H9 (cell line): Measurements from ENCODE around the gene TRMT2A. TPM values are rescaled to one million over a fixed set of nuclear protein-coding genes. Genes with fewer than 3 reads are reported as not detected.

ENCODE experiments used
- DNase-seq: peaks from one replicate; pipeline ENCODE4 v3.0.0-alpha.2; 2017
- H2AFZ ChIP-seq: one replicate; pipeline ENCODE4 v1.6.1; 2013; ENCODE audit warnings: mild to moderate bottlenecking, low read length, control low read depth, moderate library complexity
- H2AK5ac ChIP-seq: 2 replicates; pipeline ENCODE4 v1.6.1; 2013; ENCODE audit warnings: low read length, control low read depth, mixed read lengths; ENCODE audit not compliant: insufficient read length
- H2BK120ac ChIP-seq: one replicate; pipeline ENCODE4 v1.6.1; 2013; ENCODE audit warnings: low read depth, mild to moderate bottlenecking, low read length, control low read depth, inconsistent platforms; ENCODE audit not compliant: poor library complexity, severe bottlenecking
- H2BK12ac ChIP-seq: 2 replicates; pipeline ENCODE4 v1.6.1; 2013; ENCODE audit warnings: low read length, control low read depth, mixed read lengths, low read depth; ENCODE audit not compliant: insufficient read length
- H2BK15ac ChIP-seq: 2 replicates; pipeline ENCODE4 v1.6.1; 2013; ENCODE audit warnings: low read depth, low read length, control low read depth
- H2BK20ac ChIP-seq: one replicate; pipeline ENCODE4 v1.6.1; 2013; ENCODE audit warnings: low read depth, mild to moderate bottlenecking, low read length, control low read depth, inconsistent platforms; ENCODE audit not compliant: poor library complexity, severe bottlenecking
- H2BK5ac ChIP-seq: 2 replicates; pipeline ENCODE4 v1.6.1; 2013; ENCODE audit warnings: low read length, control low read depth, mixed read lengths; ENCODE audit not compliant: insufficient read length
- H3K14ac ChIP-seq: 2 replicates; pipeline ENCODE4 v1.6.1; 2013; ENCODE audit warnings: low read length, control low read depth; ENCODE audit not compliant: insufficient read depth
- H3K18ac ChIP-seq: 2 replicates; pipeline ENCODE4 v1.6.1; 2013; ENCODE audit warnings: low read depth, mild to moderate bottlenecking, mixed read lengths, low read length, control low read depth; ENCODE audit not compliant: insufficient read length
- H3K23ac ChIP-seq: 2 replicates; pipeline ENCODE4 v1.6.1; 2013; ENCODE audit warnings: low read length, control low read depth, mixed read lengths, low read depth; ENCODE audit not compliant: insufficient read length
- H3K23me2 ChIP-seq: 2 replicates; pipeline ENCODE4 v1.6.1; 2013; ENCODE audit warnings: low read depth, mild to moderate bottlenecking, mixed read lengths, low read length, control low read depth; ENCODE audit not compliant: insufficient read length, poor library complexity, severe bottlenecking
- H3K27ac ChIP-seq: 2 replicates; pipeline ENCODE4 v1.5.1; 2013; ENCODE audit warnings: low read length, control low read depth, mixed read lengths, low read depth; ENCODE audit not compliant: insufficient read length
- H3K27me3 ChIP-seq: 2 replicates; pipeline ENCODE4 v1.6.1; 2013; ENCODE audit warnings: low read length, control low read depth, inconsistent platforms; ENCODE audit not compliant: insufficient read depth
- H3K4ac ChIP-seq: 2 replicates; pipeline ENCODE4 v1.6.1; 2013; ENCODE audit warnings: low read depth, mild to moderate bottlenecking, control low read depth, inconsistent platforms, low read length, moderate library complexity
- H3K4me1 ChIP-seq: 2 replicates; pipeline ENCODE4 v1.6.1; 2013; ENCODE audit warnings: low read length, control low read depth, inconsistent platforms; ENCODE audit not compliant: insufficient read depth
- H3K4me2 ChIP-seq: 2 replicates; pipeline ENCODE4 v1.6.1; 2013; ENCODE audit warnings: low read length, control low read depth, mixed read lengths; ENCODE audit not compliant: insufficient read length, insufficient read depth
- H3K56ac ChIP-seq: 2 replicates; pipeline ENCODE4 v1.6.1; 2013; ENCODE audit warnings: low read depth, mild to moderate bottlenecking, mixed read lengths, low read length, control low read depth; ENCODE audit not compliant: insufficient read length
- H3K79me1 ChIP-seq: 2 replicates; pipeline ENCODE4 v1.6.1; 2013; ENCODE audit warnings: low read depth, mild to moderate bottlenecking, moderate library complexity, low read length, control low read depth, inconsistent platforms; ENCODE audit not compliant: insufficient read depth, poor library complexity, severe bottlenecking
- H3K79me2 ChIP-seq: 2 replicates; pipeline ENCODE4 v1.6.1; 2013; ENCODE audit warnings: low read length, control low read depth, inconsistent platforms; ENCODE audit not compliant: insufficient read depth
- H3K9ac ChIP-seq: 2 replicates; pipeline ENCODE4 v1.6.1; 2013; ENCODE audit warnings: low read length, control low read depth, mixed read lengths; ENCODE audit not compliant: insufficient read length; ENCODE audit errors: extremely low read depth
- H3K9me3 ChIP-seq: one replicate; pipeline ENCODE4 v1.6.1; 2013; ENCODE audit warnings: low read depth, low read length, inconsistent platforms; ENCODE audit not compliant: control insufficient read depth
- H3T11ph ChIP-seq: one replicate; pipeline ENCODE4 v1.6.1; 2013; ENCODE audit warnings: mild to moderate bottlenecking, low read length, control low read depth, inconsistent platforms
- H4K20me1 ChIP-seq: one replicate; pipeline ENCODE4 v1.6.1; 2013; ENCODE audit not compliant: control insufficient read depth, insufficient read length, insufficient read depth
- H4K5ac ChIP-seq: 2 replicates; pipeline ENCODE4 v1.6.1; 2013; ENCODE audit warnings: low read depth, mild to moderate bottlenecking, mixed read lengths, low read length, control low read depth; ENCODE audit not compliant: insufficient read length
- H4K8ac ChIP-seq: replicated peaks from 2 replicates; pipeline ENCODE4 v1.6.1; 2013; ENCODE audit warnings: low read length, control low read depth, mixed read lengths, low read depth; ENCODE audit not compliant: insufficient read length
- H4K91ac ChIP-seq: 2 replicates; pipeline ENCODE4 v1.6.1; 2013; ENCODE audit warnings: low read depth, mild to moderate bottlenecking, moderate library complexity, mixed read lengths, low read length, control low read depth; ENCODE audit not compliant: insufficient read length
- H3K27ac Mint-ChIP-seq, 3 experiments: 2 replicates in 2 of 3; 3 replicates in 1 of 3; pipeline ENCODE4 v1.8.0; 2020 to 2021; ENCODE audit warnings: mixed read lengths in 3 of 3, mild to moderate bottlenecking in 1 of 3, moderate library complexity in 1 of 3
- H3K27me3 Mint-ChIP-seq: 2 replicates; pipeline ENCODE4 v1.8.0; 2021; ENCODE audit warnings: low read depth, mild to moderate bottlenecking, moderate library complexity, mixed read lengths
- H3K36me3 Mint-ChIP-seq, 3 experiments: 2 replicates in 2 of 3; 3 replicates in 1 of 3; pipeline ENCODE4 v1.8.0; 2020 to 2021; ENCODE audit warnings: low read depth in 3 of 3, mixed read lengths in 3 of 3; ENCODE audit not compliant: insufficient read depth in 1 of 3
- H3K4me1 Mint-ChIP-seq, 2 experiments: 2 replicates each; pipeline ENCODE4 v1.8.0; 2020; ENCODE audit warnings: mixed read lengths in 2 of 2
- H3K4me3 Mint-ChIP-seq, 2 experiments: 2 replicates in 1 of 2; 3 replicates in 1 of 2; pipeline ENCODE4 v1.8.0; 2020 to 2021; ENCODE audit warnings: mild to moderate bottlenecking in 2 of 2, mixed read lengths in 2 of 2, moderate library complexity in 1 of 2
- H3K9me3 Mint-ChIP-seq, 2 experiments: 2 replicates in 1 of 2; 3 replicates in 1 of 2; pipeline ENCODE4 v1.8.0; 2020; ENCODE audit warnings: mild to moderate bottlenecking in 2 of 2, mixed read lengths in 2 of 2, moderate library complexity in 1 of 2
- WGBS: extraction: QIAGEN DNeasy Blood & Tissue Kit; methylation state at CpG from one replicate; pipeline ENCODE4 v1.1.7; 2013; ENCODE audit warnings: missing lambda C conversion rate, low lambda C conversion rate, mixed read lengths; ENCODE audit not compliant: insufficient read length; ENCODE audit errors: extremely low coverage; 5-methylcytosine and 5-hydroxymethylcytosine counted together
- long read RNA-seq: library from polyadenylated mRNA; unstranded; transcript quantifications from one replicate; pipeline ENCODE4 v2.0.0, GENCODE V29; 2020
- total RNA-seq: library from RNA; stranded (reverse); gene quantifications from 2 replicates; pipeline ENCODE4 v1.2.1, GENCODE V29; 2021
- TF ChIP-seq, protein P1 (sequence below): fragments of 200-600 bp; sonication (generic); conservative IDR thresholded peaks from 3 replicates; pipeline ENCODE4 v1.8.0; 2021; ENCODE audit warnings: antibody characterized with exemption, mild to moderate bottlenecking

The TRMT2A gene, protein sequence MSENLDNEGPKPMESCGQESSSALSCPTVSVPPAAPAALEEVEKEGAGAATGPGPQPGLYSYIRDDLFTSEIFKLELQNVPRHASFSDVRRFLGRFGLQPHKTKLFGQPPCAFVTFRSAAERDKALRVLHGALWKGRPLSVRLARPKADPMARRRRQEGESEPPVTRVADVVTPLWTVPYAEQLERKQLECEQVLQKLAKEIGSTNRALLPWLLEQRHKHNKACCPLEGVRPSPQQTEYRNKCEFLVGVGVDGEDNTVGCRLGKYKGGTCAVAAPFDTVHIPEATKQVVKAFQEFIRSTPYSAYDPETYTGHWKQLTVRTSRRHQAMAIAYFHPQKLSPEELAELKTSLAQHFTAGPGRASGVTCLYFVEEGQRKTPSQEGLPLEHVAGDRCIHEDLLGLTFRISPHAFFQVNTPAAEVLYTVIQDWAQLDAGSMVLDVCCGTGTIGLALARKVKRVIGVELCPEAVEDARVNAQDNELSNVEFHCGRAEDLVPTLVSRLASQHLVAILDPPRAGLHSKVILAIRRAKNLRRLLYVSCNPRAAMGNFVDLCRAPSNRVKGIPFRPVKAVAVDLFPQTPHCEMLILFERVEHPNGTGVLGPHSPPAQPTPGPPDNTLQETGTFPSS
- 58.2 and 65.0 TPM in 2 replicates for total RNA-seq
- long read RNA-seq, transcript TRMT2A-201 (12 exons, 2,964 nt) = major isoform, 98 of 293 reads
- long read RNA-seq, transcript TRMT2A-202 (13 exons, 2,928 nt) = minor isoform, 83 of 293 reads
- long read RNA-seq, partial matches to known transcripts = 27 of 293 reads
- long read RNA-seq, other reads (novel, unspliced or antisense) = 81 of 293 reads

DNA sequence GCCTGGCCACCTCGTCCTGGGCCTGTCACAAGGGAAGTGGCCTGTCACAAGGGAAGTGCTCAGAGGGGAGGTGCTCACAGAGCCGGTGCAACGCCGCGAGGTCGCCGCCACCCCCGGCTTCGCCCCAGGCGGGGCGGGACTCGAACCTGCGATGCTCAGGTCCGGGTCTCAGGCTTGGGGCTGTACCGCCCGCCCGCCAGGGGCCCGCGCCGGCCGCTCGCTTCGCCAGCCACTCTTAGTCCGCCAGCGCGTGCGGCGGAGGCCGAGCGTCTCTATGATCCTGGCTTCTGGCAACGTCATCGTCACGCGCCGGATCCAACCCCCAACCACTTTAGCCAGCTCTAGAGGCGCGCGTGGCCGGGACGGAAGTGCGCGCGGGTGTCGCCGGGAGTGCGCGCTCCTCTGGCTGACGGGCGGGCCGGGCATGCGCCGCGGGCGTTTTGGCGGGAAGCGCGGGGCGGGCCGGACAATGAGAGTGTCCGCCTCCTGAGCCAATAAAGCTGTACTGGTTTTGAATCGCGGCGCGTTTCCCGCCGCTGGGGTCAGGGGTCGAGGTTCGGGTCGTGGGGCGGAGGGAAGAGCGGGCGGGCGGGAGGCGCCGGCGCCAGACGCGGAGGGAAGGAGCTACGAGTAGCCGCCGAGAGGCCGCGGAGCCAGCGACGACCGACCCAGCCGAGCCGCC, at the start of gene TRMT2A:
Gene TRMT2A (minus strand): TSS at position 276 of the 682 bp plus-strand sequence. CDS start 320 bp downstream, outside the sequence.
- no peaks in the 10 kb centered on the region for H3K27me3 ChIP-seq
- H3K79me2 ChIP-seq = peaks cover 39% of the 10 kb centered on the region
- H2BK5ac ChIP-seq = no peak within 1 kb of the TSS
- H3K9me3 ChIP-seq = no peaks in the 10 kb centered on the region
- no peak within 1 kb of the TSS for H3T11ph ChIP-seq
- peak within 1 kb of the TSS; percentile 37; the same call in 1 of the 2 replicates for H2BK15ac ChIP-seq
- H3K23ac ChIP-seq = no peak within 1 kb of the TSS
- no peak within 1 kb of the TSS for H2AFZ ChIP-seq
- no peaks in the 10 kb centered on the region for H4K20me1 ChIP-seq
- Mint-ChIP-seq H3K27ac (peak within 1 kb of the TSS; percentile 80 to 97 (median 95); a peak in 6 of 7 replicates), H3K4me1 (peaks cover 12 to 16% of the 10 kb centered on the region in 2 experiments), H3K4me3 (peak within 1 kb of the TSS; percentile 92 to 94), H3K36me3 (peaks cover 40 to 60% (median 54%) of the 10 kb centered on the region in 3 experiments), H3K9me3 (no peaks in the 10 kb centered on the region), H3K27me3 (no peaks in the 10 kb centered on the region)
- peaks cover 14% of the 10 kb centered on the region for H3K79me1 ChIP-seq
- H3K27ac ChIP-seq = no peak within 1 kb of the TSS
- H3K56ac ChIP-seq = peak within 1 kb of the TSS; percentile 39
- peak within 1 kb of the TSS; percentile 89 for H3K18ac ChIP-seq
- H2BK20ac ChIP-seq = no peak within 1 kb of the TSS
- H3K4me1 ChIP-seq = no peaks in the 10 kb centered on the region
- peak; percentile 98 for DNase-seq
- H4K5ac ChIP-seq = no peak within 1 kb of the TSS
- H3K14ac ChIP-seq = peak within 1 kb of the TSS; percentile 95
- H3K23me2 ChIP-seq = peaks cover 8% of the 10 kb centered on the region
- H2BK12ac ChIP-seq = no peak within 1 kb of the TSS
- no peak within 1 kb of the TSS for H4K8ac ChIP-seq
- no peak within 1 kb of the TSS for H2AK5ac ChIP-seq
- no CpG with 5 or more reads among the region's 88 CpGs for WGBS
- TF ChIP-seq, protein P1, sequence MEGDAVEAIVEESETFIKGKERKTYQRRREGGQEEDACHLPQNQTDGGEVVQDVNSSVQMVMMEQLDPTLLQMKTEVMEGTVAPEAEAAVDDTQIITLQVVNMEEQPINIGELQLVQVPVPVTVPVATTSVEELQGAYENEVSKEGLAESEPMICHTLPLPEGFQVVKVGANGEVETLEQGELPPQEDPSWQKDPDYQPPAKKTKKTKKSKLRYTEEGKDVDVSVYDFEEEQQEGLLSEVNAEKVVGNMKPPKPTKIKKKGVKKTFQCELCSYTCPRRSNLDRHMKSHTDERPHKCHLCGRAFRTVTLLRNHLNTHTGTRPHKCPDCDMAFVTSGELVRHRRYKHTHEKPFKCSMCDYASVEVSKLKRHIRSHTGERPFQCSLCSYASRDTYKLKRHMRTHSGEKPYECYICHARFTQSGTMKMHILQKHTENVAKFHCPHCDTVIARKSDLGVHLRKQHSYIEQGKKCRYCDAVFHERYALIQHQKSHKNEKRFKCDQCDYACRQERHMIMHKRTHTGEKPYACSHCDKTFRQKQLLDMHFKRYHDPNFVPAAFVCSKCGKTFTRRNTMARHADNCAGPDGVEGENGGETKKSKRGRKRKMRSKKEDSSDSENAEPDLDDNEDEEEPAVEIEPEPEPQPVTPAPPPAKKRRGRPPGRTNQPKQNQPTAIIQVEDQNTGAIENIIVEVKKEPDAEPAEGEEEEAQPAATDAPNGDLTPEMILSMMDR = peak; percentile 34; the same call in 1 of the 3 replicates
- peak within 1 kb of the TSS; percentile 96 for H4K91ac ChIP-seq
- H3K4ac ChIP-seq = peak within 1 kb of the TSS; percentile 98; the same call in 1 of the 2 replicates
- H2BK120ac ChIP-seq = peak within 1 kb of the TSS; percentile 25
- H3K4me2 ChIP-seq = peak within 1 kb of the TSS; percentile 74
- peak within 1 kb of the TSS; percentile 100 for H3K9ac ChIP-seq
